HepG2 (cell line): ENCODE measurements around the gene TNK1. TPM values are rescaled to one million over a fixed set of nuclear protein-coding genes. Genes with fewer than 3 reads are reported as not detected.

Experiments used
- CBX2 ChIP-seq, 2 experiments: fragments of 200-600 bp in 1 of 2; sonication (generic); formaldehyde crosslinking in 1 of 2; IDR thresholded peaks; 2 replicates each; pipeline versions ENCODE4 v1.7.0 to v1.8.1; 2018 to 2022; ENCODE audit warnings: low read depth in 2 of 2, low read length in 1 of 2, mild to moderate bottlenecking in 1 of 2, missing genetic modification reagents in 1 of 2
- HNRNPLL ChIP-seq: fragments of 200-400 bp; formaldehyde crosslinking; IDR thresholded peaks from 2 replicates; pipeline ENCODE4 v1.6.1; 2017; ENCODE audit warnings: mild to moderate bottlenecking, low read depth, low read length; ENCODE audit not compliant: poor library complexity, severe bottlenecking
- NFKB2 ChIP-seq: sonication (generic); formaldehyde crosslinking; IDR thresholded peaks from 2 replicates; pipeline ENCODE4 v1.4.0; 2020; ENCODE audit warnings: missing genetic modification reagents, borderline replicate concordance
- ZFYVE20 ChIP-seq: sonication (generic); formaldehyde crosslinking; IDR thresholded peaks from 2 replicates; pipeline ENCODE4 v1.8.0; 2023; ENCODE audit warnings: low read depth, mild to moderate bottlenecking, moderate library complexity, missing genetic modification reagents, borderline replicate concordance
- ZSCAN20 ChIP-seq: sonication (generic); formaldehyde crosslinking; IDR thresholded peaks from 2 replicates; pipeline ENCODE4 v1.4.0; 2020; ENCODE audit warnings: missing genetic modification reagents, mild to moderate bottlenecking, borderline replicate concordance
- polyA plus RNA-seq, 8 experiments: library from polyadenylated mRNA; depleted of rRNA in 3 of 8; stranded (reverse) in 7 of 8; unstranded in 1 of 8; fragments of >200 nt; fragmentation: Illumina TruSeq in 4 of 8; extraction: Trizol in 4 of 8; gene quantifications; 2 replicates each; pipeline versions ENCODE4 v1.2.1 to v1.2.3, GENCODE V29; 2011 to 2016; ENCODE audit warnings: low read depth in 4 of 8, missing spikeins in 1 of 8, mixed read lengths in 1 of 8; ENCODE audit not compliant: insufficient read depth in 1 of 8
- total RNA-seq, 5 experiments: library from RNA; depleted of rRNA; stranded (reverse); fragments of >200 nt; fragmentation: Illumina TruSeq; extraction: Trizol; gene quantifications; 2 replicates each; pipeline ENCODE4 v1.2.3, GENCODE V29; 2016; ENCODE audit warnings: low read depth in 1 of 5
- TF ChIP-seq, protein P1 (sequence below): sonication (generic); IDR thresholded peaks from 2 replicates; pipeline ENCODE4 v1.6.1; 2016; ENCODE audit warnings: low read depth, borderline replicate concordance
- TF ChIP-seq, protein P2 (sequence below): sonication (generic); formaldehyde crosslinking; IDR thresholded peaks from 2 replicates; pipeline ENCODE4 v1.4.0; 2020; ENCODE audit warnings: missing genetic modification reagents

Gene TNK1
- total and polyA plus RNA-seq, 2 of the 13 experiments (the other 11 are each of a cell fraction or from before 2014, with no cell fraction given) = 2.0 to 3.5 TPM

DNA sequence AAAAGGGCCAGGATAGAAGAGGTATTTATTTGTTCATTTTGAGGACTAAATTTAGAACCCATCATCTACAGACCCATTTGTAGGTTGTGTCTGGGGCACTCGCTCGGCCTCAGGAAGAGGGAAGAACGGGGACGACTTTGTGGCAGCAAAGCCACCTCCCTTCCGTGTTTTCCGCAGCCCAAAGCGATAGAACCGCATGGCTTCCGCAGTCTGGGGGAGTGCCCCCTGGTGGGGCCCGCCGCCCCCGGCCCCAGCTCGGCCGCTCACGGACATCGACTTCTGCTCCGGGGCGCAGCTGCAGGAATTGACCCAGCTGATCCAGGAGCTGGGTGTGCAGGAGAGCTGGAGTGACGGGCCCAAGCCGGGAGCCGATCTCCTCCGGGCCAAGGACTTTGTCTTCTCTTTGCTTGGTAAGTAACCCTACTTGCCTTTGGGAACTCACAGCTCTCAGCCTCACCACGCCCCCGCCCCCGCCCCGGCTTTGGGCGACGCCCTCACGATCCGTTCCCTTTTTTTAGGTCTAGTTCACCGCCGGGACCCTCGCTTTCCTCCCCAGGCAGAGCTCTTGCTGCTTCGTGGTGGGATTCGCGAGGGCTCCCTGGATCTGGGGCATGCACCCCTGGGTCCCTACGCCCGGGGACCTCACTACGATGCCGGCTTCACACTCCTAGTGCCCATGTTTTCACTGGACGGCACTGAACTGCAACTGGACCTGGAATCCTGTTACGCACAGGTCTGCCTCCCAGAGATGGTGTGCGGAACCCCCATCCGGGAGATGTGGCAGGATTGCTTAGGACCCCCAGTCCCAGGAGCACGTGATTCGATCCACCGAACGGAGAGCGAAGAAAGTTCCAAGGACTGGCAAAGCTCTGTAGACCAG lies 55.0 kb downstream of the TNK1 start (continued):
- TF ChIP-seq, protein P1, sequence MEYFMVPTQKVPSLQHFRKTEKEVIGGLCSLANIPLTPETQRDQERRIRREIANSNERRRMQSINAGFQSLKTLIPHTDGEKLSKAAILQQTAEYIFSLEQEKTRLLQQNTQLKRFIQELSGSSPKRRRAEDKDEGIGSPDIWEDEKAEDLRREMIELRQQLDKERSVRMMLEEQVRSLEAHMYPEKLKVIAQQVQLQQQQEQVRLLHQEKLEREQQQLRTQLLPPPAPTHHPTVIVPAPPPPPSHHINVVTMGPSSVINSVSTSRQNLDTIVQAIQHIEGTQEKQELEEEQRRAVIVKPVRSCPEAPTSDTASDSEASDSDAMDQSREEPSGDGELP = peak; percentile 61; the same call in 1 of the 2 replicates
- TF ChIP-seq NFKB2 (CRISPR knock-in tag) = peak; percentile 9; the same call in 1 of the 2 replicates
- TF ChIP-seq HNRNPLL = peak; percentile 95
- no peak for TF ChIP-seq CBX2 (IDR thresholded peaks at IDR 0.05; ENCODE audit: low read depth, low read length)
- TF ChIP-seq CBX2 (CRISPR knock-in tag; IDR thresholded peaks at IDR 0.05; ENCODE audit: low read depth) = no peak
- TF ChIP-seq ZSCAN20 (CRISPR knock-in tag) = no peak
- TF ChIP-seq ZFYVE20 (CRISPR knock-in tag) = no peak
- TF ChIP-seq, protein P2, sequence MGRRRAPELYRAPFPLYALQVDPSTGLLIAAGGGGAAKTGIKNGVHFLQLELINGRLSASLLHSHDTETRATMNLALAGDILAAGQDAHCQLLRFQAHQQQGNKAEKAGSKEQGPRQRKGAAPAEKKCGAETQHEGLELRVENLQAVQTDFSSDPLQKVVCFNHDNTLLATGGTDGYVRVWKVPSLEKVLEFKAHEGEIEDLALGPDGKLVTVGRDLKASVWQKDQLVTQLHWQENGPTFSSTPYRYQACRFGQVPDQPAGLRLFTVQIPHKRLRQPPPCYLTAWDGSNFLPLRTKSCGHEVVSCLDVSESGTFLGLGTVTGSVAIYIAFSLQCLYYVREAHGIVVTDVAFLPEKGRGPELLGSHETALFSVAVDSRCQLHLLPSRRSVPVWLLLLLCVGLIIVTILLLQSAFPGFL (CRISPR knock-in tag) = no peak
- TF ChIP-seq, all 625 proteins: peak for 24
